GM23338 (cell line): ENCODE measurements around the gene HORMAD2.
A peak's percentile ranks its signal among the peaks of the same experiment; 100 is the strongest.

Experiments used
- CREB1 ChIP-seq: fragments of 250-450 bp; sonication (Bioruptor Pico); IDR thresholded peaks from 2 replicates; pipeline ENCODE4 v1.5.0; 2020; ENCODE audit warnings: low read depth, mild to moderate bottlenecking, moderate library complexity
- EZH2 ChIP-seq: fragments of 200-600 bp; sonication (generic); IDR thresholded peaks from one replicate; pipeline ENCODE4 v1.8.0; 2017; ENCODE audit warnings: antibody characterized with exemption, mild to moderate bottlenecking, low read depth; ENCODE audit not compliant: unreplicated experiment
- EZH2phosphoT487 ChIP-seq: fragments of 200-600 bp; sonication (generic); IDR thresholded peaks from one replicate; pipeline ENCODE4 v1.8.1; 2018; ENCODE audit warnings: antibody characterized with exemption; ENCODE audit not compliant: unreplicated experiment
- JUNB ChIP-seq: IDR thresholded peaks from one replicate; pipeline ENCODE4 v1.6.1; 2016; ENCODE audit warnings: antibody characterized with exemption; ENCODE audit not compliant: unreplicated experiment
- NANOG ChIP-seq: IDR thresholded peaks from 2 replicates; pipeline ENCODE4 v1.6.1; 2016; ENCODE audit warnings: antibody characterized with exemption, borderline replicate concordance
- POLR2AphosphoS5 ChIP-seq: IDR thresholded peaks from 2 replicates; pipeline ENCODE4 v1.6.1; 2016; ENCODE audit warnings: antibody characterized with exemption, low read depth
- REST ChIP-seq: IDR thresholded peaks from one replicate; pipeline ENCODE4 v1.6.1; 2018; ENCODE audit warnings: antibody characterized with exemption; ENCODE audit not compliant: unreplicated experiment
- TF ChIP-seq, protein P1 (sequence below), 2 experiments: fragments of 200-600 bp in 1 of 2; sonication (generic) in 1 of 2; conservative IDR thresholded peaks; 2 replicates each; pipeline versions ENCODE4 v1.5.1 to v1.6.1; 2016 to 2017; ENCODE audit warnings: antibody characterized with exemption in 2 of 2, low read depth in 2 of 2, mild to moderate bottlenecking in 2 of 2, moderate library complexity in 1 of 2

DNA sequence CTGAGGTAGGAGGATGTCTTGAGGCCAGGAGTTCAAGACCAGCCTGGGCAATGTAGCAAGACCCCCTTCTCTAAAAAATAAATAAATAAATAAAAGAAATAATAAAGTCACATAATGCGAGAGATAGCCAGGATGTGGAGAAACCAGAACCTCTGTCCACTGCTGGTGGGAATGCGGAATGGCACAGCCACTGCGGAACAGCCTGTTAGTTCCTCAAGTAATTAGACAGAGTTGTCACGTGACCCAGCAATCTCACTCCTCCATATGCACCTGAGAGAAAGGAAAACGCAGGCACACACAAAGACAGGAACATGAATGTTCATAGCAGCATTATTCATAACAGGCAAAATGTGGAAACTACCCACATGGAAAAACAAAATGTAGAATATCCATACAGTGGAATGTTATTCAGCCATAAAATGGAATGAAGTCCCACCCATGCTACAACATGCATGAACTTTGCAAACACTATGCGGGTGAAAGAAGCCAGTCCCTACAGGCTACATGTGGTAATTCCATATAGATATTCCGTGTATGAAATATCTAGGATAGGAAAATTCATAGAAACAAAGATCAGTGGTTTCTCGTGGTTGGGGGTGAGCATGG lies 138.9 kb downstream of the HORMAD2 start:
- TF ChIP-seq, protein P1, sequence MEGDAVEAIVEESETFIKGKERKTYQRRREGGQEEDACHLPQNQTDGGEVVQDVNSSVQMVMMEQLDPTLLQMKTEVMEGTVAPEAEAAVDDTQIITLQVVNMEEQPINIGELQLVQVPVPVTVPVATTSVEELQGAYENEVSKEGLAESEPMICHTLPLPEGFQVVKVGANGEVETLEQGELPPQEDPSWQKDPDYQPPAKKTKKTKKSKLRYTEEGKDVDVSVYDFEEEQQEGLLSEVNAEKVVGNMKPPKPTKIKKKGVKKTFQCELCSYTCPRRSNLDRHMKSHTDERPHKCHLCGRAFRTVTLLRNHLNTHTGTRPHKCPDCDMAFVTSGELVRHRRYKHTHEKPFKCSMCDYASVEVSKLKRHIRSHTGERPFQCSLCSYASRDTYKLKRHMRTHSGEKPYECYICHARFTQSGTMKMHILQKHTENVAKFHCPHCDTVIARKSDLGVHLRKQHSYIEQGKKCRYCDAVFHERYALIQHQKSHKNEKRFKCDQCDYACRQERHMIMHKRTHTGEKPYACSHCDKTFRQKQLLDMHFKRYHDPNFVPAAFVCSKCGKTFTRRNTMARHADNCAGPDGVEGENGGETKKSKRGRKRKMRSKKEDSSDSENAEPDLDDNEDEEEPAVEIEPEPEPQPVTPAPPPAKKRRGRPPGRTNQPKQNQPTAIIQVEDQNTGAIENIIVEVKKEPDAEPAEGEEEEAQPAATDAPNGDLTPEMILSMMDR (conservative IDR thresholded peaks at IDR 0.05; ENCODE audit: low read depth in 2 of 2): peak in 1 of 2 experiments; percentile 22; a peak in 1 of 4 replicates
- TF ChIP-seq POLR2AphosphoS5 (no peak), REST (no peak), EZH2phosphoT487 (no peak), NANOG (no peak), EZH2 (no peak), JUNB (no peak), CREB1 (CRISPR knock-in tag) (no peak)
